Neuronal stem cell (in vitro differentiated cells): Measurements from ENCODE around the gene UQCRC2.
A peak's percentile ranks its signal among the peaks of the same experiment; 100 is the strongest.

Experiments used
- DNase-seq: peaks from one replicate; pipeline ENCODE4 v3.0.0-alpha.2; 2013; ENCODE audit warnings: low spot score
- H2AFZ ChIP-seq: one replicate; pipeline ENCODE4 v1.6.1; 2013; ENCODE audit warnings: mild to moderate bottlenecking, low read length, inconsistent platforms
- H2AK5ac ChIP-seq: 2 replicates; pipeline ENCODE4 v1.6.1; 2013; ENCODE audit warnings: low read depth, mild to moderate bottlenecking, inconsistent platforms, low read length, moderate library complexity, mixed read lengths
- H2BK120ac ChIP-seq: 2 replicates; pipeline ENCODE4 v1.6.1; 2013; ENCODE audit warnings: low read depth, mild to moderate bottlenecking, inconsistent platforms, low read length, moderate library complexity, mixed read lengths
- H2BK12ac ChIP-seq: one replicate; pipeline ENCODE4 v1.6.1; 2013; ENCODE audit warnings: low read length, inconsistent platforms
- H2BK15ac ChIP-seq: 2 replicates; pipeline ENCODE4 v1.6.1; 2013; ENCODE audit warnings: mild to moderate bottlenecking, low read length, inconsistent platforms, mixed read lengths
- H2BK5ac ChIP-seq: one replicate; pipeline ENCODE4 v1.6.1; 2013; ENCODE audit warnings: inconsistent platforms, mild to moderate bottlenecking, low read length, moderate library complexity
- H3K14ac ChIP-seq: one replicate; pipeline ENCODE4 v1.6.1; 2013; ENCODE audit warnings: low read length, inconsistent platforms
- H3K18ac ChIP-seq: 2 replicates; pipeline ENCODE4 v1.6.1; 2013; ENCODE audit warnings: low read length, inconsistent platforms
- H3K23ac ChIP-seq: 2 replicates; pipeline ENCODE4 v1.6.1; 2013; ENCODE audit warnings: low read depth, mild to moderate bottlenecking, mixed read lengths, low read length, inconsistent platforms; ENCODE audit not compliant: poor library complexity
- H3K27ac ChIP-seq: replicated peaks from 3 replicates; pipeline ENCODE4 v1.5.1; 2013; ENCODE audit warnings: low read length, inconsistent platforms
- H3K27me3 ChIP-seq, 3 experiments: 2 replicates each; pipeline ENCODE4 v1.6.1; 2013; ENCODE audit warnings: low read length in 3 of 3, mild to moderate bottlenecking in 2 of 3, inconsistent platforms in 1 of 3, low read depth in 1 of 3, mixed read lengths in 1 of 3, moderate library complexity in 1 of 3; ENCODE audit not compliant: control insufficient read depth in 3 of 3, insufficient read depth in 3 of 3
- H3K36me3 ChIP-seq, 2 donors: replicated peaks in 1 of 2; 2 replicates each; pipeline ENCODE4 v1.6.1; 2013; ENCODE audit warnings: low read length in 2 of 2; ENCODE audit not compliant: control insufficient read depth in 2 of 2, insufficient read depth in 2 of 2
- H3K4ac ChIP-seq: 2 replicates; pipeline ENCODE4 v1.6.1; 2013; ENCODE audit warnings: inconsistent platforms, mild to moderate bottlenecking, low read length, moderate library complexity
- H3K4me1 ChIP-seq, 2 donors: 1 replicate in 1 of 2; 2 replicates in 1 of 2; pipeline ENCODE4 v1.6.1; 2013; ENCODE audit warnings: low read length in 2 of 2, low read depth in 1 of 2; ENCODE audit not compliant: control insufficient read depth in 2 of 2, insufficient read depth in 1 of 2
- H3K4me2 ChIP-seq: one replicate; pipeline ENCODE4 v1.6.1; 2013; ENCODE audit warnings: mild to moderate bottlenecking, low read length, inconsistent platforms; ENCODE audit not compliant: insufficient read depth, poor library complexity, severe bottlenecking
- H3K4me3 ChIP-seq, 2 donors: 2 replicates each; pipeline ENCODE4 v1.5.1; 2013; ENCODE audit warnings: low read length in 2 of 2, mild to moderate bottlenecking in 2 of 2, inconsistent platforms in 1 of 2, moderate library complexity in 1 of 2
- H3K79me1 ChIP-seq: one replicate; pipeline ENCODE4 v1.6.1; 2013; ENCODE audit warnings: low read depth, mild to moderate bottlenecking, inconsistent platforms, low read length, moderate library complexity
- H3K9ac ChIP-seq: one replicate; pipeline ENCODE4 v1.6.1; 2013; ENCODE audit warnings: mild to moderate bottlenecking, low read depth, low read length, inconsistent platforms; ENCODE audit not compliant: poor library complexity
- H3K9me3 ChIP-seq, 2 donors: replicated peaks in 1 of 2; 2 replicates each; pipeline versions ENCODE3 to v1.6.1; 2013; ENCODE audit warnings: low read length in 2 of 2, mild to moderate bottlenecking in 2 of 2, inconsistent platforms in 1 of 2, low read depth in 1 of 2, mixed read lengths in 1 of 2, moderate library complexity in 1 of 2; ENCODE audit not compliant: control insufficient read depth in 2 of 2, insufficient read depth in 1 of 2
- H4K8ac ChIP-seq: one replicate; pipeline ENCODE4 v1.6.1; 2013; ENCODE audit warnings: low read depth, mild to moderate bottlenecking, inconsistent platforms, low read length, moderate library complexity
- H4K91ac ChIP-seq: one replicate; pipeline ENCODE4 v1.6.1; 2013; ENCODE audit warnings: low read length, low read depth, mild to moderate bottlenecking, inconsistent platforms; ENCODE audit not compliant: poor library complexity
- WGBS, 2 donors: extraction: QIAGEN DNeasy Blood & Tissue Kit; methylation state at CpG; one replicate each; pipeline ENCODE4 v1.1.7; 2013; ENCODE audit warnings: missing lambda C conversion rate in 2 of 2, mixed read lengths in 1 of 2; ENCODE audit not compliant: insufficient read length in 2 of 2, insufficient replicate concordance in 1 of 2; ENCODE audit errors: extremely low coverage in 2 of 2; 5-methylcytosine and 5-hydroxymethylcytosine counted together

Gene UQCRC2

DNA sequence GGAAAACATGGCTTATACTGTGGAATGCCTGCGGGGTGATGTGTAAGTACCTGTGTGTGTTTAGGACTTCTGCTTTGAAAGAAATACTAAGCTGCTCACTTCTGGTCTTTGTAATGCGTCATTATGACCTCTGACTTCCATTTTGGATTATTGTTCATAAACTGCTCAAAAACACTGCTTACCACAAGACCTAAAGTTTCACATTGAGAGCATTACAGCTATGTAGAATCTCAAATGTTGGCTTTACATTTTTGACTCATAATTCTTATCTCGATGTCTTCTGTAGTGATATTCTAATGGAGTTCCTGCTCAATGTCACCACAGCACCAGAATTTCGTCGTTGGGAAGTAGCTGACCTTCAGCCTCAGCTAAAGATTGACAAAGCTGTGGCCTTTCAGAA is 9.3 kb downstream of the UQCRC2 start:
- no peak overlapping the region for H2BK12ac ChIP-seq
- peaks cover 40 to 98% of the 10 kb centered on the region in 2 donors for H3K36me3 ChIP-seq
- DNase-seq = no peak

DNA sequence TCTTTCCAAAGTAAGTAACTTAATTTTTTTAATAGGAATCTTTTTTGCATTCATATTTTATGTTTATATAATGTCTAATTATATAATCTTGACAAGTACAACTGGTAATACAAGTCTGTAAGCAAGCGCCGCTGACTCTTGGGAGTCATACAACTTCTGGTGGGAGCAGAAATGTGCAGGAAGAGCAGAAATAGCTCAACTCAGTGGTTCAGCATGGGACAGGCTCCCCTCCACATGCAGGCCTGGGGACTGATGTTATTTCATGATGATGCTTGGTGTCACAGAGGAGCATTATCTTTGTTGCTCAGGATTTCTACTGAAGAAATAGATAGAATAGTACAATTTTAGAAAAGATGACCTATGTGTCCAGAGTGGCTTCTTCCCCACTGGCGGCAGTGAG is 10.7 kb downstream of the UQCRC2 start:
- no peak overlapping the region for H3K4me3 ChIP-seq
- no peak overlapping the region for H4K8ac ChIP-seq
- no peak overlapping the region for H2BK12ac ChIP-seq
- H3K27me3 ChIP-seq = no peaks in the 10 kb centered on the region
- H2AK5ac ChIP-seq = no peak overlapping the region
- no peaks in the 10 kb centered on the region for H3K9me3 ChIP-seq
- no peaks in the 10 kb centered on the region for H3K79me1 ChIP-seq
- H3K4me2 ChIP-seq = no peak overlapping the region
- H2BK5ac ChIP-seq = no peak overlapping the region
- H2BK15ac ChIP-seq = no peak overlapping the region
- no peak for DNase-seq
- peaks cover 39 to 98% of the 10 kb centered on the region in 2 donors for H3K36me3 ChIP-seq
- no peak overlapping the region for H3K4ac ChIP-seq
- H2BK120ac ChIP-seq = no peak overlapping the region
- H3K9ac ChIP-seq = no peak overlapping the region
- H4K91ac ChIP-seq = no peak overlapping the region
- no peak overlapping the region for H3K14ac ChIP-seq
- H3K18ac ChIP-seq = no peak overlapping the region
- no peaks in the 10 kb centered on the region for H3K4me1 ChIP-seq
- no peak overlapping the region for H3K23ac ChIP-seq
- H2AFZ ChIP-seq = no peak overlapping the region
- no CpG with 5 or more reads among the region's 3 CpGs for WGBS, 2 donors
- peak overlapping the region; percentile 20 for H3K27ac ChIP-seq

More for the DNA sequence above, 9.3 kb downstream of the UQCRC2 start:
- Histone ChIP-seq H3K23ac (no peak overlapping the region), H2BK5ac (no peak overlapping the region), H3K18ac (no peak overlapping the region), H3K27ac (no peak overlapping the region), H3K9me3 (no peaks in the 10 kb centered on the region), H3K4me3 (no peak overlapping the region), H3K79me1 (no peaks in the 10 kb centered on the region), H2BK15ac (no peak overlapping the region), H4K8ac (no peak overlapping the region), H2AFZ (no peak overlapping the region), H2BK120ac (no peak overlapping the region), H4K91ac (no peak overlapping the region), H3K4me2 (no peak overlapping the region), H3K4ac (no peak overlapping the region), H3K4me1 (no peaks in the 10 kb centered on the region), H3K9ac (no peak overlapping the region), H2AK5ac (no peak overlapping the region), H3K27me3 (no peaks in the 10 kb centered on the region), H3K14ac (no peak overlapping the region)
- WGBS, 2 donors = no CpG with 5 or more reads among the region's 5 CpGs

GRCh38 chr16:21964353-21964752 is 11.2 kb downstream of the UQCRC2 start:
- Histone ChIP-seq H3K9me3 (no peaks in the 10 kb centered on the region), H3K14ac (no peak overlapping the region), H3K27ac (no peak overlapping the region), H4K8ac (no peak overlapping the region), H3K4me1 (no peaks in the 10 kb centered on the region), H3K27me3 (no peaks in the 10 kb centered on the region), H3K4ac (no peak overlapping the region), H3K4me2 (no peak overlapping the region), H3K36me3 (peaks cover 35 to 98% of the 10 kb centered on the region in 2 donors), H2BK120ac (no peak overlapping the region), H4K91ac (no peak overlapping the region), H2BK15ac (no peak overlapping the region), H3K79me1 (no peaks in the 10 kb centered on the region), H2AFZ (no peak overlapping the region), H2BK12ac (no peak overlapping the region), H3K23ac (no peak overlapping the region), H3K18ac (no peak overlapping the region), H2BK5ac (no peak overlapping the region), H2AK5ac (no peak overlapping the region), H3K9ac (no peak overlapping the region), H3K4me3 (no peak overlapping the region)
- no peak for DNase-seq
- WGBS, 2 donors = no CpG with 5 or more reads among the region's 6 CpGs

GRCh38 chr16:21971856-21972255 is 18.7 kb downstream of the UQCRC2 start:
- no peak overlapping the region for H3K4me3 ChIP-seq
- no peak overlapping the region for H3K14ac ChIP-seq
- no peak overlapping the region for H3K4ac ChIP-seq
- no peak overlapping the region for H2BK5ac ChIP-seq
- peaks cover 29 to 100% of the 10 kb centered on the region in 2 donors for H3K36me3 ChIP-seq
- H4K91ac ChIP-seq = no peak overlapping the region
- no peak overlapping the region for H3K23ac ChIP-seq
- no peaks in the 10 kb centered on the region for H3K79me1 ChIP-seq
- no peak overlapping the region for H4K8ac ChIP-seq
- WGBS, 2 donors = no CpG with 5 or more reads among the region's 4 CpGs
- no peak overlapping the region for H2AK5ac ChIP-seq
- no peaks in the 10 kb centered on the region for H3K9me3 ChIP-seq
- H2BK12ac ChIP-seq = no peak overlapping the region
- DNase-seq = no peak
- no peak overlapping the region for H3K18ac ChIP-seq
- H2AFZ ChIP-seq = no peak overlapping the region
- no peak overlapping the region for H3K9ac ChIP-seq
- H2BK120ac ChIP-seq = no peak overlapping the region
- H2BK15ac ChIP-seq = no peak overlapping the region
- no peak overlapping the region for H3K27ac ChIP-seq
- H3K27me3 ChIP-seq = no peaks in the 10 kb centered on the region
- no peaks in the 10 kb centered on the region for H3K4me1 ChIP-seq
- no peak overlapping the region for H3K4me2 ChIP-seq
